HG03060 (cell line): ENCODE measurements around the gene PAPPA2.

Experiments
- ATAC-seq: cut with Tn5 transposase; IDR thresholded peaks from one replicate; pipeline ENCODE4 v1.9.1; 2021; ENCODE audit warnings: low read depth, moderate number of reproducible peaks; ENCODE audit not compliant: unreplicated experiment

Gene PAPPA2

GRCh38 chr1:176843352-176844297 is 380.6 kb downstream of the PAPPA2 start:
- ATAC-seq, result no peak

- no peak for ATAC-seq
Measured at GRCh38 chr1:176847052-176847451, 384.1 kb downstream of the PAPPA2 start.

GRCh38 chr1:176849281-176849680 is 386.3 kb downstream of the PAPPA2 start:
- no peak for ATAC-seq

- ATAC-seq, result no peak
Measured at GRCh38 chr1:176850871-176851270, 387.9 kb downstream of the PAPPA2 start.

- no peak for ATAC-seq
Measured at GRCh38 chr1:176852124-176852523, 389.1 kb downstream of the PAPPA2 start.

DNA sequence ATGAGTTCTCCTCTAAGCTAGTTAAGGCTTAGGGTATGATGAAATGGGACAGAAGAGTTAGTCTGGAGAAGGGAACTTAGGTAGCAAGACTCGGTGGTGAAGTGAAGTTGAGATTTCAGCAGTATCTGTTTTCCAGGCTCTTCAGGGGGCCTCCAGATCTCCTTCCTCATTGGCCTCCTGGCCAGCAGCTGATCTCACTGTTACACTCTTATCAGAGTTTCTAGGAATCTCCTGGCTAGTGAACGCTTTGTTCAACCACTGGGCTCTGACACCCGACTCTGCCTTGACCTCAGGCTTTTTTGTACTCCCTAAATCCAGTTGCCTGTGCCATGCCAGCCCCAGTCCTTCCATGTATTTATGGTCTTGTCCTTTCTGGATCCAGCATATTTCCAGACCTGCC is 390.5 kb downstream of the PAPPA2 start:
- no peak for ATAC-seq

- no peak for ATAC-seq
Measured at GRCh38 chr1:176854121-176854520, 391.1 kb downstream of the PAPPA2 start.

GRCh38 chr1:176854758-176855745 is 392.1 kb downstream of the PAPPA2 start:
- ATAC-seq, result no peak

GRCh38 chr1:176857632-176858031 is 394.7 kb downstream of the PAPPA2 start:
- ATAC-seq, result no peak

DNA sequence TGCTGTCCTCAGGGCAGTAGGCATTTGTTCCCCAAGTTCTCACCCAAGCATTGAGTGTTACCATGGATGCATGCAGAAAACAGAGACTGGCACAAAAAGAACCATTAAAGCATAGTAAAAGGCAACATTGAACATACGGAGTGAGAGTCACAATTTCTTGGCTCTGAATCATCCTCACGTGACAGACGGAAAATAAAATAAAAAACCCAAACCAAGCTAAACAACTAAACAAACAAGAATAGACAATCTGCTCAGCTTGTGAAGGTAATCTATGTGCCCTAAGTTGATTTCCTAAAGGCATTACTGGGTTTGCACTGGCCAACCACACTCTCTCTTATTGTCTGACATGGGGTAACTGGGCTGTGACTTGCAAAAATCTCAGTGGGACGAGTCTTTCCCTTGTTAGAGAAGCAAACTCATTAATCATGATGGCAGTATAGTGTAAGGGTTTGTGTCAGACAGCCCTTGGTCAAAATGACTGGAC is 395.5 kb downstream of the PAPPA2 start:
- ATAC-seq, result no peak

DNA sequence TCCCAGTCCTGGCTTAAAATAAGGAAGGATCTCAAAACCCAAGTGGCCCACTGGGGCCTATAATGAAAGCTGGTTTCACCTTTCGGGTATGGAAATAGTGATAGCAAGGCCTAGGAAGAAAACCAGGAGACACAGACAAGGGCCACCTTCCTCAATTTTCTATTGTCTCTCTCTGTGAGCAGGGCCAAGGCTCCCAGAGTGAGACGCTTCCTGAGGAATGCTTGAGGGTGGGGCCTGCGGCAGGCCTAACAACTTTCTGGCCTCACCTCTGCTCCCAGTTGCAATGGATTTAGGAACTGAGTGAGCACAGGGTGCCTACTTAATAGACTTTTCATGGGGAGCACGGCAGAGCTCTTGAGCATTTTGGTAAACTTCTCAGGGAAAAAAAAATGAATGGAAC is 400.6 kb downstream of the PAPPA2 start:
- no peak for ATAC-seq

- no peak for ATAC-seq
Measured at GRCh38 chr1:176864211-176864610, 401.2 kb downstream of the PAPPA2 start.

- ATAC-seq, result no peak
Measured at GRCh38 chr1:176866011-176866714, 403.2 kb downstream of the PAPPA2 start.

DNA sequence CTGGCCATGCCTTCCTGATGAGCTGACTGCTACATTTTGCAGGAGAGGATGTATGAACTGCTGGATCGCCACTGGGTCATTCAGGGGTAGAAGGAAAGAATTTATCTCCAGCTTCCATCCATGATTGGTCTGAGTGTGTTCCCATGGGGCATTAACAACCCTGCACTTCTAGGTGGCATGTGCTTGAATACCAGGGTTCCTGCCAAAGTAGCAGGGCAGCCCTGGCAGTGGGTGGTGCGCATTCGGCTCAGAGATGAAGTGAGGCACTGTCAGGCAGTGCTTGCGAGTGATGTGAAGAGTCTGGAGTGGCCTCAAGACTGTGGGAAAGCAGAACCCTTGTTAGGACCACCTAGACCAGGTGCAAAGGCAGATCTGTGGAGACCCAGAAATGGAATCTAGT is 406.6 kb downstream of the PAPPA2 start:
- no peak for ATAC-seq

DNA sequence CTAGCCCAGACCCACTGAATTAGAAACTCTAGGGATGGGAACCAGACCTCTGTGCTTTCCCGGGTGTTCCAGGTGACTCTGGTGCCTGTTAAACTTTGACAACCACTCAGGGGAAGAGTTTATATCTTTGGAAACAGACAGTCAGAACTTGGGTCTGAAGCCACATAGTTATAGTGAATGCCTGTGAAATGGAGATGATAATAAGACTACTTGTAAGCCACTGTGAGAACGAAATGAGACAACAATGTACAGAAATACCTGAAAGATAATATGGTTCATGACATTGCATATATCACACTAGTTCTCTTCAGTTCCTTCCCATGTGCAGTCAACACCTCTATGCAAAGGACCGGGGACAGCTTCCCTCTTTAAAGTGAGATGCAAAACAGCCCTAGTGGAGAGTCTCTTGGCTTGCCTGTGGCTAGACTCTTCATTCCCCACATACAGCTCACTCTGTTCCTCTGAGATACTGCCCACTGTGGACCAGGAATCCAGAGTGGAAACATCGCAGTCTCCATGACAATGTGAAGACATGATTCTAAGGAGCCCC is 414.1 kb downstream of the PAPPA2 start:
- ATAC-seq, result no peak

DNA sequence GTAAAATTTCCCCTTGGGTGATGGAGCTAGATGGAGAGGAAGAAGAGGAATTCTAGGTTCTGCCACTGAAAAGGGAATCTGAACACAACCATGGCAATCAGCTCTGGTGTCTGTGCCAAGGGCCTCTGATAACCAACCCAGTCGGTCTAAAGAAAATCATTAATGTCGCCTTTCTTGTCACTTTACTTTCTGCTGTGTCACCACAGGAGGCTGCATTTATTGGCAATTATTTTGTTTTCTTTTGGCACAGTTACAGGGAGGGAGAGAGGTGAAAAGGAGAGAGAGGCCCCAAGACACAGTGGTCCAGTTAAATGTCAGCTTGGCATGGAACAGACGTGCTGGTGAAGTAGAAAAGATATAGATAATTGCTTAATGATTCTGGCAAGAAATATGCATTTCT is 414.6 kb downstream of the PAPPA2 start:
- ATAC-seq, result no peak

DNA sequence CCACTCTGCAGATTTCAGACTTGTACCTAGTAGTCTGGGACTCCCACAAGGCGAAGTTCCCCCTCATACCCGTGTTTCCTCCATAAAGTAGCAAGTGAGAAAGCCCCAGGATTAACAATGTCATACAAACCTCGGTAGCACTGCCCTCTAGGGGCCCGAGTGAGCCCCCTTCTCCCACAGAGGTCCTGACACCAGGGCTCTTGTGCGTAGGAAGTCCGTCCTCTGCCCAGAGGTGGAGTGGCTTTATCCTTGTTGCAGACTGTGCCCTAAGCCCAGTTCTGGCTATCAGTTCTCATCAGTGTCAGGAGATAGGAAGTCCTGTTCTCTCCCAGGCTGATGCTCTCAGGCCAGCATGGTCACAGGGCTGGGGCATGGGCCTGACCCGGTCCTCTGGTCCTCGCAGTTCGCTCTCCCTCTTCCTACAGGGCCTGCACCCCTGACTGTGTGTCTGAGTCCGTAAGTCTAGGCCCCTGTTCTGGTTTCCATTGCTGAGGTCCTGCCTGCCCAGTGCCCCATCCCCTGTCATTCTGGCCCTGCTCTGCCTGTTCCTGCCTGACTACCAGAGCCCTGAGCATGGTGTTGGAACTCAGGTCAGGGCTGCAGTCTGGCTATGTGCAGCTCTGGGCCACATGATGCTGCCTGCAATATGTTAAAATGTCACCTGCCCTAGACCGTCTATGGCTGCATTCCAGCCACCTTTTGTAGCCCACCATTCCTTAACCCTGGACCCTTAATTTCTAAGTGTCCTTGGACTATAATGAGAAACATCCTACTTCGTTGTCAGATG is 416.0 kb downstream of the PAPPA2 start:
- ATAC-seq, result no peak

DNA sequence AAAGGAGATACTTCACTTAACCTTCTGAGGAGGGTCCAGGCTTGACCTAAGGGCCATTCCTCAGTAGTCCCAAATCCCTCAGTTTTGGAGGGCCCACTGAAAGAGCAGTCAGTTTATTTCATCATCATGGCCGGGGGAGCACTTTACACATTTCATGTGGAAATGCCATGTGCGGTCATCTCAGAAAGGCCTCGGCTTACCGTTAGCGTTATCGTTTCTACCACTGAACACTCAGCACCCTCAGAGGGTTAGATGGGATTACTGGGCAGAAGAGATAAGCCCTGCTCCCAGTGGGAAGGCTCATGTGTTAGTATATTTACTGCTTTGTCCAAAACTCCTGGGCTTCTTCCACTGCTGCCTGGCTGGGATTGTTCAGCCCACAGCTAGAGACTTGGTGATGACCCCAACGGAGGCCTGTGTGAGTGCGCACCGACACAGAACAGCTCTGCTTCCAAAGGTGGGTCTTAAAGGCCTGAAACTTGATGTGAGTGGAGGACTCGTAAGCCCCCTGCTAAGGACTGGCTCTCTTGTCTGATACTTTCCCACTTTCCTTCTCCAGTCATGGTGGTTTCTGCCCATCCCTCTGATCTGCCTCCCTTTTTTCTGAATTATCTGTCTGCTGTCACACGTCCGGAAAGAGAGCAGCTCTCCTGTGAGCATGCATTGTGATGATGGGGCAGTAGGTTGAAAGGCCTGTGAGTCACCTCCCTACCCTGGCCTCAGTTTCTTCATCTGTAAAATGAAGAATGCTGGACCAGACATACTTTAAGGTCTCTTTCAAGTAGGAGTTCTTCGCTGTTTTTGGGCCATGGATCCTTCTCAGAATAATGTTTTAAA is 417.0 kb downstream of the PAPPA2 start:
- no peak for ATAC-seq
